Lower leg skin (tissue), 3 donors: Measurements from ENCODE around the gene APBA1.

Experiments used
- POLR2A ChIP-seq, 2 donors: fragments of 450-650 bp; IDR thresholded peaks; one replicate each; pipeline ENCODE4 v1.6.1; 2016 to 2017; ENCODE audit warnings: antibody characterized with exemption in 2 of 2, mild to moderate bottlenecking in 1 of 2, moderate library complexity in 1 of 2
- TF ChIP-seq, protein P1 (sequence below), 3 donors: fragments of 450-650 bp; IDR thresholded peaks; one replicate each; pipeline ENCODE4 v1.5.1; 2016; ENCODE audit warnings: antibody characterized with exemption in 3 of 3, mild to moderate bottlenecking in 3 of 3, moderate library complexity in 2 of 3

DNA sequence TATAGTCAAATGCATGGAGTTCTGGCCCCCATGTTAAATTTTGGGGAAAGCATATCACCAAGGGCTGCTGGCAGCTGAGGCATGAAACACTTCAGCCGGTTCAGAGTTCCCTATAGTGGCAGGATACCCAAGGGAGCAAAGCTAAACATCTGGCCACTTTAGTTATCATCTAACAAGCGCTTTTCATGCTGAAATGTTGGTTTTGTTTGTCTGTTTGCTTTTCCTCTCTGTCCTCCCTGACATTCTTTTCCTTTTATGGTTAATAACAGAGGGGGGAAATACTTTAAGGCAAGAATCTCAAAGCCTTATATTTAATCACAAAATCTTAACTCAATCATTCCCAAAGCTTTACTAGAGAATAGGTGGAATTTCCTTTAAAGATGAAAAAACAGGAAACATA is 11.9 kb downstream of the APBA1 start:
- TF ChIP-seq POLR2A (IDR thresholded peaks at IDR 0.05): no peak
- TF ChIP-seq, protein P1, sequence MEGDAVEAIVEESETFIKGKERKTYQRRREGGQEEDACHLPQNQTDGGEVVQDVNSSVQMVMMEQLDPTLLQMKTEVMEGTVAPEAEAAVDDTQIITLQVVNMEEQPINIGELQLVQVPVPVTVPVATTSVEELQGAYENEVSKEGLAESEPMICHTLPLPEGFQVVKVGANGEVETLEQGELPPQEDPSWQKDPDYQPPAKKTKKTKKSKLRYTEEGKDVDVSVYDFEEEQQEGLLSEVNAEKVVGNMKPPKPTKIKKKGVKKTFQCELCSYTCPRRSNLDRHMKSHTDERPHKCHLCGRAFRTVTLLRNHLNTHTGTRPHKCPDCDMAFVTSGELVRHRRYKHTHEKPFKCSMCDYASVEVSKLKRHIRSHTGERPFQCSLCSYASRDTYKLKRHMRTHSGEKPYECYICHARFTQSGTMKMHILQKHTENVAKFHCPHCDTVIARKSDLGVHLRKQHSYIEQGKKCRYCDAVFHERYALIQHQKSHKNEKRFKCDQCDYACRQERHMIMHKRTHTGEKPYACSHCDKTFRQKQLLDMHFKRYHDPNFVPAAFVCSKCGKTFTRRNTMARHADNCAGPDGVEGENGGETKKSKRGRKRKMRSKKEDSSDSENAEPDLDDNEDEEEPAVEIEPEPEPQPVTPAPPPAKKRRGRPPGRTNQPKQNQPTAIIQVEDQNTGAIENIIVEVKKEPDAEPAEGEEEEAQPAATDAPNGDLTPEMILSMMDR (IDR thresholded peaks at IDR 0.05): no peak
